HepG2 (cell line): Measurements from ENCODE around the gene KDM1B. TPM values are rescaled to one million over a fixed set of nuclear protein-coding genes. Genes with fewer than 3 reads are reported as not detected.

Source experiments
- ARID2 ChIP-seq: sonication (generic); formaldehyde crosslinking; IDR thresholded peaks from 2 replicates; pipeline ENCODE4 v1.8.1; 2022; ENCODE audit warnings: mild to moderate bottlenecking, missing genetic modification reagents, borderline replicate concordance
- DBP ChIP-seq: sonication (generic); formaldehyde crosslinking; IDR thresholded peaks from 2 replicates; pipeline ENCODE4 v1.4.0; 2020; ENCODE audit warnings: missing genetic modification reagents; ENCODE audit errors: not compliant biosample characterization
- HBP1 ChIP-seq: IDR thresholded peaks from 2 replicates; pipeline ENCODE4 v1.6.1; 2016; ENCODE audit warnings: low read depth, control low read depth
- MAFF ChIP-seq: IDR thresholded peaks from 2 replicates; pipeline ENCODE4 v1.6.1; 2011; ENCODE audit warnings: low read depth, low read length, improper control_type of control experiment
- MIER3 ChIP-seq: IDR thresholded peaks from 2 replicates; pipeline ENCODE4 v1.6.1; 2016; ENCODE audit warnings: missing compliant biosample characterization, borderline replicate concordance
- MYNN ChIP-seq: sonication (generic); formaldehyde crosslinking; IDR thresholded peaks from 2 replicates; pipeline ENCODE4 v1.4.0; 2020; ENCODE audit warnings: mild to moderate bottlenecking, low read depth, missing genetic modification reagents
- NFYB ChIP-seq: sonication (generic); formaldehyde crosslinking; IDR thresholded peaks from 2 replicates; pipeline ENCODE4 v1.4.0; 2020; ENCODE audit warnings: missing genetic modification reagents
- NFYC ChIP-seq: IDR thresholded peaks from 2 replicates; pipeline ENCODE4 v1.6.1; 2016; ENCODE audit warnings: missing genetic modification reagents, missing compliant biosample characterization
- NR0B2 ChIP-seq: sonication (generic); formaldehyde crosslinking; IDR thresholded peaks from 2 replicates; pipeline ENCODE4 v1.4.0; 2020; ENCODE audit warnings: mild to moderate bottlenecking, missing genetic modification reagents
- PAWR ChIP-seq: sonication (generic); formaldehyde crosslinking; IDR thresholded peaks from 2 replicates; pipeline ENCODE4 v1.4.0; 2020; ENCODE audit warnings: missing genetic modification reagents, mild to moderate bottlenecking, borderline replicate concordance
- SKI ChIP-seq: fragments of 450-650 bp; IDR thresholded peaks from one replicate; pipeline ENCODE4 v1.6.1; 2018; ENCODE audit warnings: mild to moderate bottlenecking; ENCODE audit not compliant: partially characterized antibody
- THAP11 ChIP-seq: IDR thresholded peaks from 2 replicates; pipeline ENCODE4 v1.6.1; 2016; ENCODE audit warnings: missing biosample characterization, missing genetic modification reagents
- THRA ChIP-seq: sonication (generic); formaldehyde crosslinking; IDR thresholded peaks from 2 replicates; pipeline ENCODE4 v1.4.0; 2020; ENCODE audit warnings: missing genetic modification reagents, borderline replicate concordance
- ZBTB25 ChIP-seq: IDR thresholded peaks from 2 replicates; pipeline ENCODE4 v1.6.1; 2018; ENCODE audit warnings: missing genetic modification reagents
- ZKSCAN8 ChIP-seq: IDR thresholded peaks from 2 replicates; pipeline ENCODE4 v1.6.1; 2016; ENCODE audit warnings: borderline replicate concordance, missing genetic modification reagents, missing compliant biosample characterization
- ZNF143 ChIP-seq: sonication (generic); formaldehyde crosslinking; IDR thresholded peaks from 2 replicates; pipeline ENCODE4 v1.4.0; 2020; ENCODE audit warnings: missing genetic modification reagents
- ZNF337 ChIP-seq: sonication (generic); formaldehyde crosslinking; IDR thresholded peaks from 2 replicates; pipeline ENCODE4 v1.5.1; 2020; ENCODE audit warnings: missing genetic modification reagents, low read depth, mild to moderate bottlenecking, borderline replicate concordance
- ZNF44 ChIP-seq: sonication (generic); formaldehyde crosslinking; IDR thresholded peaks from 2 replicates; pipeline ENCODE4 v1.5.1; 2020; ENCODE audit warnings: mild to moderate bottlenecking, missing genetic modification reagents
- ZNF558 ChIP-seq: sonication (generic); formaldehyde crosslinking; IDR thresholded peaks from 2 replicates; pipeline ENCODE4 v1.9.0; 2022; ENCODE audit warnings: mild to moderate bottlenecking, missing genetic modification reagents, borderline replicate concordance
- ZNF563 ChIP-seq: sonication (generic); formaldehyde crosslinking; IDR thresholded peaks from 2 replicates; pipeline ENCODE4 v1.8.0; 2022; ENCODE audit warnings: mild to moderate bottlenecking, moderate library complexity, missing genetic modification reagents
- ZNF619 ChIP-seq: sonication (generic); formaldehyde crosslinking; IDR thresholded peaks from 2 replicates; pipeline ENCODE4 v1.4.0; 2020; ENCODE audit warnings: mild to moderate bottlenecking, missing genetic modification reagents
- ZSCAN22 ChIP-seq: sonication (generic); formaldehyde crosslinking; IDR thresholded peaks from 2 replicates; pipeline ENCODE4 v1.4.0; 2020; ENCODE audit warnings: mild to moderate bottlenecking, missing genetic modification reagents
- ZUFSP ChIP-seq: sonication (generic); formaldehyde crosslinking; IDR thresholded peaks from 2 replicates; pipeline ENCODE4 v1.9.0; 2021; ENCODE audit warnings: missing genetic modification reagents, mild to moderate bottlenecking, borderline replicate concordance
- polyA plus RNA-seq, 8 experiments: library from polyadenylated mRNA; depleted of rRNA in 3 of 8; stranded (reverse) in 7 of 8; unstranded in 1 of 8; fragments of >200 nt; fragmentation: Illumina TruSeq in 4 of 8; extraction: Trizol in 4 of 8; gene quantifications; 2 replicates each; pipeline versions ENCODE4 v1.2.1 to v1.2.3, GENCODE V29; 2011 to 2016; ENCODE audit warnings: low read depth in 4 of 8, missing spikeins in 1 of 8, mixed read lengths in 1 of 8; ENCODE audit not compliant: insufficient read depth in 1 of 8
- total RNA-seq, 5 experiments: library from RNA; depleted of rRNA; stranded (reverse); fragments of >200 nt; fragmentation: Illumina TruSeq; extraction: Trizol; gene quantifications; 2 replicates each; pipeline ENCODE4 v1.2.3, GENCODE V29; 2016; ENCODE audit warnings: low read depth in 1 of 5

KDM1B gene
- total and polyA plus RNA-seq, 2 of the 13 experiments (the other 11 are each of a cell fraction or from before 2014, with no cell fraction given): 9.8 to 13.2 TPM

- TF ChIP-seq PAWR (CRISPR knock-in tag): no peak
- peak; percentile 79 for TF ChIP-seq NFYB (CRISPR knock-in tag)
- TF ChIP-seq ZNF563: peak; percentile 58; the same call in 1 of the 2 replicates
- peak; percentile 35; the same call in 1 of the 2 replicates for TF ChIP-seq MIER3 (CRISPR knock-in tag)
- 0 out of 2 replicates have a peak, but pooled peaks have one; percentile 59 for TF ChIP-seq ARID2 (CRISPR knock-in tag)
- no peak for TF ChIP-seq THRA
- peak; percentile 48; the same call in 1 of the 2 replicates for TF ChIP-seq ZKSCAN8 (CRISPR knock-in tag)
- TF ChIP-seq ZNF337 (CRISPR knock-in tag): no peak
- TF ChIP-seq THAP11: no peak; the same call in 1 of the 2 replicates
- TF ChIP-seq NFYC (CRISPR knock-in tag): peak; percentile 79
- TF ChIP-seq ZSCAN22 (CRISPR knock-in tag): no peak
- TF ChIP-seq HBP1 (CRISPR knock-in tag): no peak
- 0 out of 2 replicates have a peak, but pooled peaks have one; percentile 39 for TF ChIP-seq ZNF619
- TF ChIP-seq SKI: peak; percentile 33
- no peak for TF ChIP-seq ZNF44 (CRISPR knock-in tag)
- peak; percentile 67; the same call in 1 of the 2 replicates for TF ChIP-seq ZNF558
- no peak for TF ChIP-seq DBP (CRISPR knock-in tag)
- TF ChIP-seq ZBTB25 (CRISPR knock-in tag): peak; percentile 76
- peak; percentile 81 for TF ChIP-seq NR0B2 (CRISPR knock-in tag)
- TF ChIP-seq ZNF143 (CRISPR knock-in tag): no peak
- no peak for TF ChIP-seq MAFF
- no peak for TF ChIP-seq ZUFSP (CRISPR knock-in tag)
- TF ChIP-seq MYNN: no peak
These were observed 109.1 kb downstream of the KDM1B start, which contains the start of gene DEK (continued) for GRCh38 chr6:18264219-18264922.
